Inferior parietal cortex (tissue), 1 donor: ENCODE results near the gene MARK1.

Source experiments
- DNase-seq: peaks from one replicate; pipeline ENCODE4 v3.0.0-alpha.2; 2016; ENCODE audit errors: extremely low spot score

Gene MARK1

GRCh38 chr1:220711056-220711809 is 183.3 kb downstream of the MARK1 start:
- DNase-seq, result no peak
